Keratinocyte (primary cell): ENCODE measurements around the gene LSM4. TPM values are rescaled to one million over a fixed set of nuclear protein-coding genes. Genes with fewer than 3 reads are reported as not detected.

ENCODE experiments used
- DNase-seq: peaks from one replicate; pipeline ENCODE4 v3.0.0-alpha.2; 2011; ENCODE audit warnings: low read depth, missing footprints, low spot score
- FAIRE-seq: peaks from 2 replicates; lab custom pipeline; 2011; peaks lifted over from hg19 to GRCh38; lab: Jason Lieb, UNC
- H2AFZ ChIP-seq: 2 replicates; pipeline ENCODE4 v1.6.0; 2012; ENCODE audit warnings: low read length, control low read depth, inconsistent platforms; ENCODE audit not compliant: control insufficient read depth
- H3K27ac ChIP-seq: 2 replicates; pipeline ENCODE4 v1.5.1; 2011; ENCODE audit warnings: low read length; ENCODE audit not compliant: control insufficient read depth, insufficient read depth
- H3K27me3 ChIP-seq: 3 replicates; pipeline ENCODE4 v1.6.0; 2011; ENCODE audit warnings: low read length; ENCODE audit not compliant: control insufficient read depth, insufficient read depth; ENCODE audit errors: extremely low read depth
- H3K36me3 ChIP-seq, 2 experiments: 2 replicates in 1 of 2; 3 replicates in 1 of 2; pipeline ENCODE4 v1.5.1; 2011; ENCODE audit warnings: low read length in 2 of 2, mild to moderate bottlenecking in 1 of 2; ENCODE audit not compliant: control insufficient read depth in 2 of 2, insufficient read depth in 2 of 2; ENCODE audit errors: extremely low read depth in 1 of 2
- H3K4me1 ChIP-seq: 3 replicates; pipeline ENCODE4 v1.5.1; 2011; ENCODE audit warnings: low read length; ENCODE audit not compliant: control insufficient read depth, insufficient read depth; ENCODE audit errors: extremely low read depth
- H3K4me2 ChIP-seq: 3 replicates; pipeline ENCODE4 v1.6.0; 2011; ENCODE audit warnings: low read depth, low read length; ENCODE audit not compliant: control insufficient read depth, insufficient read depth; ENCODE audit errors: extremely low read depth
- H3K4me3 ChIP-seq, 3 experiments: fragments of 200-600 bp in 1 of 3; sonication (generic) in 1 of 3; 2 replicates in 2 of 3; 3 replicates in 1 of 3; pipeline ENCODE4 v1.5.1; 2011 to 2016; ENCODE audit warnings: low read length in 3 of 3, mild to moderate bottlenecking in 3 of 3, control low read depth in 2 of 3, inconsistent platforms in 1 of 3, low read depth in 1 of 3, mixed read lengths in 1 of 3, mixed run types in 1 of 3, moderate library complexity in 1 of 3; ENCODE audit not compliant: control insufficient read depth in 2 of 3, insufficient read depth in 2 of 3; ENCODE audit errors: extremely low read depth in 1 of 3
- H3K79me2 ChIP-seq: 2 replicates; pipeline ENCODE4 v1.6.0; 2012; ENCODE audit warnings: low read length; ENCODE audit not compliant: control insufficient read depth, insufficient read depth
- H3K9ac ChIP-seq: 3 replicates; pipeline ENCODE4 v1.6.0; 2011; ENCODE audit warnings: low read length; ENCODE audit not compliant: control insufficient read depth, insufficient read depth; ENCODE audit errors: extremely low read depth
- H3K9me1 ChIP-seq: 3 replicates; pipeline ENCODE4 v1.6.0; 2011; ENCODE audit warnings: low read length; ENCODE audit not compliant: control insufficient read depth, insufficient read depth; ENCODE audit errors: extremely low read depth
- H3K9me3 ChIP-seq: 2 replicates; pipeline ENCODE4 v1.5.1; 2012; ENCODE audit warnings: low read depth, low read length; ENCODE audit not compliant: control insufficient read depth
- H4K20me1 ChIP-seq: 3 replicates; pipeline ENCODE4 v1.6.0; 2011; ENCODE audit warnings: low read length; ENCODE audit not compliant: control insufficient read depth, insufficient read depth; ENCODE audit errors: extremely low read depth
- EZH2 ChIP-seq: IDR thresholded peaks from one replicate; pipeline ENCODE4 v1.6.1; 2012; ENCODE audit warnings: inconsistent platforms, mild to moderate bottlenecking, low read length, moderate library complexity
- dilution Hi-C: fragments of 300-500 bp; cut with MboI; formaldehyde crosslinking; loops from one replicate; pipeline ENCODE4 v1.7.0; 2020; ENCODE audit warnings: low sequenced_read_pairs; ENCODE audit not compliant: extremely low pct_ligation_motif_present
- polyA plus RNA-seq, 5 experiments: library from polyadenylated mRNA; depleted of rRNA in 3 of 5; stranded (reverse) in 3 of 5; stranded (forward) in 1 of 5; unstranded in 1 of 5; fragments of >200 nt; gene quantifications; 1 replicate in 1 of 5; 2 replicates in 3 of 5; 3 replicates in 1 of 5; pipeline versions ENCODE4 v1.2.1 to v1.2.3, GENCODE V29; 2011 to 2012; ENCODE audit warnings: missing spikeins in 2 of 5, low read depth in 1 of 5, low replicate concordance in 1 of 5
- TF ChIP-seq, protein P1 (sequence below), 3 experiments: IDR thresholded peaks in 1 of 3; conservative IDR thresholded peaks in 1 of 3; optimal IDR thresholded peaks in 1 of 3; 2 replicates in 2 of 3; 3 replicates in 1 of 3; pipeline versions ENCODE3 to v1.5.1; 2011; ENCODE audit warnings: low read length in 3 of 3, mild to moderate bottlenecking in 3 of 3, moderate library complexity in 2 of 3, control low read depth in 1 of 3, inconsistent platforms in 1 of 3; ENCODE audit not compliant: insufficient read depth in 2 of 3; ENCODE audit errors: extremely low read depth in 1 of 3

LSM4 gene
- polyA plus RNA-seq, 1 donor (not counting 4 experiments of a cell fraction or from before 2014, with no cell fraction given) = 162 TPM

DNA sequence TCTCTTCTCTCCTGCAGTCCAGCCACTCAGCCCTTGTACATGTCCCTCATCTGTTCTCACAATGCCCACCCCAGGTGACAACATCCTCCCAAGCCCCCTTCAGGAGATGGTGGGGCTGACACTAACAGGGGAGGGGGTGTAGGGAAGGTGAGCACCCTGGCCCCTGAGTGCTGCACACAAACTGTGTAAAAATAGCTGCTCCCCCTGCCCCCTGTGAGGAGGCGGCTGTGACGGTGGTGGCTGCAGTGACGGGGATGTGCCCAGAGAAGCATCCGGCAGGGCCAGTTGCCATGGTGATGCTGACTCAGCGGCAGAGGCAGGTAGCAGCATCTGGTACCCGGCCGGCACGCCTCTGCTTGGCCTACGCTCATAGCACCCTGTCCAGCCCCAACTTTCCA is 28.4 kb downstream of the LSM4 start:
- TF ChIP-seq, protein P1, sequence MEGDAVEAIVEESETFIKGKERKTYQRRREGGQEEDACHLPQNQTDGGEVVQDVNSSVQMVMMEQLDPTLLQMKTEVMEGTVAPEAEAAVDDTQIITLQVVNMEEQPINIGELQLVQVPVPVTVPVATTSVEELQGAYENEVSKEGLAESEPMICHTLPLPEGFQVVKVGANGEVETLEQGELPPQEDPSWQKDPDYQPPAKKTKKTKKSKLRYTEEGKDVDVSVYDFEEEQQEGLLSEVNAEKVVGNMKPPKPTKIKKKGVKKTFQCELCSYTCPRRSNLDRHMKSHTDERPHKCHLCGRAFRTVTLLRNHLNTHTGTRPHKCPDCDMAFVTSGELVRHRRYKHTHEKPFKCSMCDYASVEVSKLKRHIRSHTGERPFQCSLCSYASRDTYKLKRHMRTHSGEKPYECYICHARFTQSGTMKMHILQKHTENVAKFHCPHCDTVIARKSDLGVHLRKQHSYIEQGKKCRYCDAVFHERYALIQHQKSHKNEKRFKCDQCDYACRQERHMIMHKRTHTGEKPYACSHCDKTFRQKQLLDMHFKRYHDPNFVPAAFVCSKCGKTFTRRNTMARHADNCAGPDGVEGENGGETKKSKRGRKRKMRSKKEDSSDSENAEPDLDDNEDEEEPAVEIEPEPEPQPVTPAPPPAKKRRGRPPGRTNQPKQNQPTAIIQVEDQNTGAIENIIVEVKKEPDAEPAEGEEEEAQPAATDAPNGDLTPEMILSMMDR (optimal IDR thresholded peaks at IDR 0.05 in 1 of 3, IDR thresholded peaks at IDR 0.05 in 1 of 3, conservative IDR thresholded peaks at IDR 0.05 in 1 of 3; ENCODE audit: extremely low read depth in 1 of 3, insufficient read depth in 2 of 3, low read length in 3 of 3) = no peak
- no peak for TF ChIP-seq EZH2
- no peak overlapping the region for H3K4me3 ChIP-seq
- H4K20me1 ChIP-seq = no peaks in the 10 kb centered on the region
- no peak overlapping the region for H3K4me2 ChIP-seq
- peaks cover 16% of the 10 kb centered on the region for H3K4me1 ChIP-seq
- DNase-seq (no peak), FAIRE-seq (no peak)
- H3K79me2 ChIP-seq = no peaks in the 10 kb centered on the region
- H3K9me3 ChIP-seq = no peaks in the 10 kb centered on the region
- H3K9me1 ChIP-seq = no peaks in the 10 kb centered on the region
- H3K36me3 ChIP-seq = no peaks in the 10 kb centered on the region
- no peak overlapping the region for H2AFZ ChIP-seq
- dilution Hi-C loops = no loop called here
- no peak overlapping the region for H3K9ac ChIP-seq
- H3K27me3 ChIP-seq = no peaks in the 10 kb centered on the region
- no peak overlapping the region for H3K27ac ChIP-seq

DNA sequence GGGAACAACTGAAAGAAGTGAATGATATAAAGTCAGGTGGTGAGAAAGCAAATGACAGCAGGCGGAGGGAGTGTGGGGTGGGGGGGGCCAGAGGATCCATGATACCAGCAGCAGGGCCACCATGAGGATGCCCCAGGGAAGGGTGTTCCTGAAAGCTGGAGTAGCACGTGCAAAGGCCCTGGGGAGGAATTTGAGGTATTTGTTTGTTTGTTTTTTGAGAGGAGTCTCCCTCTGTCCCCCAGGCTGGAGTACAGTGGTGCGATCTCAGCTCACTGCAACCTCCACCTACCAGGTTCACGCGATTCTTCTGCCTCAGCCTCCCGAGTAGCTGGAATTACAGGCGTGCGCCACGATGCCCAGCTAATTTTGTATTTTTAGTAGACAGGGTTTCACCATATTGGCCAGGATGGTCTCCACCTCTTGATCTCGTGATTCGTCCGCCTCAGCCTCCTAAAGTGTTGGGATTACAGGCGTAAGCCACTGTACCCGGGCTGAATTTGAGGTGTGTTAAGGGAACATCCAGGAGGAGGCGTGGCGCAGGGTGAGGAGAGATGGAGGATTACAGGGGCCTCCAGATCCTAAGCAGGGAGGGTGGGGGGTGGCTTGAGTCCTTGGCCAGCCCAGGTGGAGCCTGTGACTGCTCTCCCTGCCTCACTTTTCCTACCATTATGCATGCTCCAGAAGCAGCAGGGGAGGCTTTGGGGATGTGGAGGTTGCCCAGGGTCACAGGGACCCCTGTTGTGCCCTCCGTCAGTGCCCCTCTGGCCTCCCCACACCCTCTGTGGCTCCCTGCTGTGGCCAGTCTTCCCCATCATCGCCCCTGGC is 29.0 kb downstream of the LSM4 start:
- Histone ChIP-seq H3K79me2 (no peaks in the 10 kb centered on the region), H2AFZ (no peak overlapping the region), H4K20me1 (no peaks in the 10 kb centered on the region), H3K4me3 (no peak overlapping the region), H3K27ac (no peak overlapping the region), H3K9me1 (no peaks in the 10 kb centered on the region), H3K9ac (no peak overlapping the region), H3K4me2 (no peak overlapping the region), H3K4me1 (peaks cover 16% of the 10 kb centered on the region), H3K9me3 (no peaks in the 10 kb centered on the region), H3K36me3 (no peaks in the 10 kb centered on the region), H3K27me3 (no peaks in the 10 kb centered on the region)
- FAIRE-seq (no peak), DNase-seq (no peak)
- dilution Hi-C loops = no loop called here
- TF ChIP-seq, protein P1 (optimal IDR thresholded peaks at IDR 0.05 in 1 of 3, IDR thresholded peaks at IDR 0.05 in 1 of 3, conservative IDR thresholded peaks at IDR 0.05 in 1 of 3; ENCODE audit: extremely low read depth in 1 of 3, insufficient read depth in 2 of 3, low read length in 3 of 3) = no peak
